CD4-positive, alpha-beta T cell (primary cell): Measurements from ENCODE around the gene TOPAZ1. TPM values are rescaled to one million over a fixed set of nuclear protein-coding genes. Genes with fewer than 3 reads are reported as not detected.

Experiments used
- ATAC-seq: fragments of 200-7000 bp; cut with Tn5 transposase; one replicate; pipeline ENCODE4 v1.10.0; 2022; ENCODE audit warnings: mild to moderate bottlenecking; ENCODE audit not compliant: poor library complexity
- CTCF ChIA-PET: fragments of 350-600 bp; sonication (Branson Sonifier 250); formaldehyde crosslinking; loops from one replicate; lab custom pipeline; 2021; ENCODE audit warnings: antibody characterized with exemption, inconsistent platforms; lab: Charles Lee
- POLR2A ChIA-PET: fragments of 350-600 bp; sonication (Branson Sonifier 250); formaldehyde crosslinking; loops from one replicate; lab custom pipeline; 2021; ENCODE audit warnings: antibody characterized with exemption, inconsistent platforms; lab: Charles Lee
- DNase-seq, 14 experiments: peaks; one replicate each; pipeline ENCODE4 v3.0.0-alpha.2; 2013 to 2020; ENCODE audit warnings: mixed read lengths in 2 of 14
- H3K27ac ChIP-seq, 2 donors: one replicate each; pipeline versions ENCODE4 v1.5.1 to v1.7.0; 2013; ENCODE audit warnings: low read length in 2 of 2, low read depth in 1 of 2, mild to moderate bottlenecking in 1 of 2
- H3K27me3 ChIP-seq, 2 experiments: 1 replicate in 1 of 2; 2 replicates in 1 of 2; pipeline versions ENCODE4 v1.6.1 to v1.7.0; 2013; ENCODE audit warnings: low read length in 2 of 2, control low read depth in 1 of 2, mild to moderate bottlenecking in 1 of 2, moderate library complexity in 1 of 2; ENCODE audit not compliant: insufficient read depth in 2 of 2, control insufficient read depth in 1 of 2
- H3K36me3 ChIP-seq: one replicate; pipeline ENCODE4 v1.6.1; 2013; ENCODE audit warnings: low read length, control low read depth; ENCODE audit not compliant: insufficient read depth
- H3K4me1 ChIP-seq: one replicate; pipeline ENCODE4 v1.6.1; 2013; ENCODE audit warnings: low read length, control low read depth; ENCODE audit not compliant: insufficient read depth
- H3K4me3 ChIP-seq: one replicate; pipeline ENCODE4 v1.5.1; 2013; ENCODE audit warnings: mild to moderate bottlenecking, low read length, moderate library complexity
- H3K9me3 ChIP-seq, 2 experiments: 1 replicate in 1 of 2; 2 replicates in 1 of 2; pipeline versions ENCODE4 v1.6.1 to v1.7.0; 2013; ENCODE audit warnings: low read length in 2 of 2, mild to moderate bottlenecking in 2 of 2, control low read depth in 1 of 2, moderate library complexity in 1 of 2; ENCODE audit not compliant: control insufficient read depth in 1 of 2, insufficient read depth in 1 of 2
- H3K27ac Mint-ChIP-seq: one replicate; pipeline ENCODE4 v1.8.0; 2020; ENCODE audit warnings: mixed read lengths
- H3K27me3 Mint-ChIP-seq: one replicate; pipeline ENCODE4 v1.8.0; 2021; ENCODE audit warnings: mixed read lengths
- H3K36me3 Mint-ChIP-seq: one replicate; pipeline ENCODE4 v1.8.0; 2021; ENCODE audit warnings: low read depth, mixed read lengths
- H3K4me1 Mint-ChIP-seq: one replicate; pipeline ENCODE4 v1.8.0; 2021; ENCODE audit warnings: low read depth, mixed read lengths
- H3K4me3 Mint-ChIP-seq: one replicate; pipeline ENCODE4 v1.8.0; 2020; ENCODE audit warnings: mild to moderate bottlenecking, mixed read lengths
- H3K9me3 Mint-ChIP-seq: one replicate; pipeline ENCODE4 v1.8.0; 2020; ENCODE audit warnings: mixed read lengths
- CTCF ChIP-seq: fragments of 200-600 bp; IDR thresholded peaks from one replicate; pipeline ENCODE4 v1.8.0; 2022; ENCODE audit warnings: antibody characterized with exemption, mild to moderate bottlenecking
- intact Hi-C, 2 experiments: fragments of 100-400 bp; cut with DNase I in 1 of 2; cut with micrococcal nuclease in 1 of 2; formaldehyde crosslinking; loops; one replicate each; pipeline versions ENCODE4 v1.15.1 to v1.9.0; 2023 to 2025; cut with DNase I, micrococcal nuclease
- total RNA-seq, 174 experiments: library from RNA in 2 of 174; stranded (reverse) in 2 of 174; gene quantifications; one replicate each; pipeline ENCODE4 v1.2.3 and lab custom pipeline; 2021 to 2026

The TOPAZ1 gene
- total RNA-seq, 2 experiments from 2014 or later, result not detected

- ChIA-PET POLR2A (interaction anchor here (0.8 kb wide), 1 partner anchor 9 kb away, joined by 3 read pairs; no protein-coding TSS in a partner anchor), CTCF (interaction anchor here (0.6 kb wide), 1 partner anchor 69 kb away, joined by 3 read pairs; no protein-coding TSS in a partner anchor)
- H3K4me3 ChIP-seq, result no peak overlapping the region
- Mint-ChIP-seq H3K27me3 (peaks cover 21% of the 10 kb centered on the region), H3K4me1 (peaks cover 15% of the 10 kb centered on the region), H3K27ac (no peak overlapping the region), H3K9me3 (no peaks in the 10 kb centered on the region), H3K4me3 (no peak overlapping the region), H3K36me3 (no peaks in the 10 kb centered on the region)
- H3K4me1 ChIP-seq, result peaks cover 6% of the 10 kb centered on the region
- no peak overlapping the region for H3K27ac ChIP-seq
- peak; percentile 95 for ATAC-seq
- no peaks in the 10 kb centered on the region for H3K27me3 ChIP-seq
- no peaks in the 10 kb centered on the region for H3K36me3 ChIP-seq
- DNase-seq, result peak; percentile 25 to 82 (median 46)
- TF ChIP-seq CTCF, result peak; percentile 82
- H3K9me3 ChIP-seq, result no peaks in the 10 kb centered on the region
- intact Hi-C loops, result loop anchor here (1.0 to 2.0 kb wide), 2 partner anchors 692 to 693 kb away; no protein-coding TSS in a partner anchor
These were observed 5.8 kb upstream of the TOPAZ1 start for GRCh38 chr3:44235604-44236484.

GRCh38 chr3:44236485-44236908, 5.2 kb upstream of the TOPAZ1 start:
- peaks cover 15% of the 10 kb centered on the region for H3K4me1 Mint-ChIP-seq
- Histone ChIP-seq H3K27ac (no peak overlapping the region), H3K27me3 (no peaks in the 10 kb centered on the region), H3K9me3 (peaks cover 0 to 1% of the 10 kb centered on the region in 2 experiments), H3K4me3 (no peak overlapping the region), H3K4me1 (peaks cover 6% of the 10 kb centered on the region), H3K36me3 (no peaks in the 10 kb centered on the region)
- intact Hi-C loops, result loop anchor here (1.0 to 2.0 kb wide), 2 partner anchors 692 to 694 kb away; no protein-coding TSS in a partner anchor
- ATAC-seq (no peak), DNase-seq (no peak)
- no peak for TF ChIP-seq CTCF
- ChIA-PET POLR2A (no interaction called here), CTCF (no interaction called here)
- no peaks in the 10 kb centered on the region for H3K9me3 Mint-ChIP-seq
- no peaks in the 10 kb centered on the region for H3K36me3 Mint-ChIP-seq
- H3K4me3 Mint-ChIP-seq, result no peak overlapping the region
- H3K27me3 Mint-ChIP-seq, result peaks cover 21% of the 10 kb centered on the region
- H3K27ac Mint-ChIP-seq, result no peak overlapping the region

GRCh38 chr3:44237161-44237560, 4.5 kb upstream of the TOPAZ1 start:
- ATAC-seq (no peak), DNase-seq (no peak)
- peaks cover 0 to 8% of the 10 kb centered on the region in 2 experiments for H3K9me3 ChIP-seq
- H3K27me3 ChIP-seq, result no peaks in the 10 kb centered on the region
- H3K4me3 Mint-ChIP-seq, result no peak overlapping the region
- H3K36me3 Mint-ChIP-seq, result no peaks in the 10 kb centered on the region
- POLR2A ChIA-PET, result no interaction called here
- H3K4me1 Mint-ChIP-seq, result peaks cover 14% of the 10 kb centered on the region
- no peak overlapping the region for H3K4me3 ChIP-seq
- H3K9me3 Mint-ChIP-seq, result no peaks in the 10 kb centered on the region
- H3K36me3 ChIP-seq, result no peaks in the 10 kb centered on the region
- H3K27ac ChIP-seq, result no peak overlapping the region
- intact Hi-C loops, result loop anchor here in 1 of 2 experiments (2.0 kb wide), 1 partner anchor 694 kb away; no protein-coding TSS in a partner anchor
- TF ChIP-seq CTCF, result no peak
- no peak overlapping the region for H3K27ac Mint-ChIP-seq
- peaks cover 6% of the 10 kb centered on the region for H3K4me1 ChIP-seq
- CTCF ChIA-PET, result no interaction called here
- peaks cover 21% of the 10 kb centered on the region for H3K27me3 Mint-ChIP-seq
